ENCODE results near the gene HACD1. TPM values are rescaled to one million over a fixed set of nuclear protein-coding genes. Genes with fewer than 3 reads are reported as not detected.
"Not testable (repeated sequence)": the region's sequence is repeated elsewhere in the genome, so short reads cannot be mapped to it uniquely, and the experiment has no call there.

Gene HACD1
- total RNA-seq, 1 donor from 2014 or later, result 1.1 TPM

GRCh38 chr10:17587321-17587720 is 29.9 kb downstream of the HACD1 start:
- not testable (repeated sequence) for H3K27me3 Mint-ChIP-seq; H3K36me3 Mint-ChIP-seq (ENCODE audit: low read depth); H3K27ac Mint-ChIP-seq; H3K4me3 Mint-ChIP-seq; H3K9me3 Mint-ChIP-seq
- intact Hi-C loops (cut with micrococcal nuclease), result loop anchor here (10.0 kb wide), 1 partner anchor 173 kb away; no protein-coding TSS in a partner anchor
- H3K4me1 Mint-ChIP-seq, result peaks cover 11% of the 10 kb centered on the region
- peak; percentile 48 for DNase-seq

- DNase-seq, result no peak
- Mint-ChIP-seq H3K4me3 (peak overlapping the region; percentile 24), H3K27me3 (peaks cover 6% of the 10 kb centered on the region), H3K27ac (no peak overlapping the region), H3K9me3 (no peaks in the 10 kb centered on the region), H3K4me1 (peaks cover 11% of the 10 kb centered on the region), H3K36me3 (ENCODE audit: low read depth) (no peaks in the 10 kb centered on the region)
- intact Hi-C loops (cut with micrococcal nuclease), result loop anchor here (10.0 kb wide), 1 partner anchor 172 kb away; no protein-coding TSS in a partner anchor
Observed at GRCh38 chr10:17586821-17587234, 30.3 kb downstream of the HACD1 start.

GRCh38 chr10:17585016-17585415 is 32.2 kb downstream of the HACD1 start:
- Mint-ChIP-seq H3K4me1 (peaks cover 11% of the 10 kb centered on the region), H3K36me3 (ENCODE audit: low read depth) (no peaks in the 10 kb centered on the region), H3K9me3 (no peaks in the 10 kb centered on the region), H3K27ac (no peak overlapping the region), H3K4me3 (no peak overlapping the region), H3K27me3 (peaks cover 4% of the 10 kb centered on the region)
- intact Hi-C loops (cut with micrococcal nuclease), result loop anchor here (10.0 kb wide), 1 partner anchor 170 kb away; no protein-coding TSS in a partner anchor
- peak; percentile 38 for DNase-seq

GRCh38 chr10:17580885-17581284 is 36.3 kb downstream of the HACD1 start:
- intact Hi-C loops (cut with micrococcal nuclease), result loop anchor here (10.0 kb wide), 1 partner anchor 166 kb away; no protein-coding TSS in a partner anchor
- Mint-ChIP-seq H3K27me3 (peaks cover 2% of the 10 kb centered on the region), H3K27ac (no peak overlapping the region), H3K36me3 (ENCODE audit: low read depth) (no peaks in the 10 kb centered on the region), H3K9me3 (no peaks in the 10 kb centered on the region), H3K4me1 (no peaks in the 10 kb centered on the region), H3K4me3 (no peak overlapping the region)
- DNase-seq, result peak; percentile 25

GRCh38 chr10:17578603-17579002 is 38.6 kb downstream of the HACD1 start:
- H3K4me3 Mint-ChIP-seq, result no peak overlapping the region
- peak; percentile 8 for DNase-seq
- no peaks in the 10 kb centered on the region for H3K4me1 Mint-ChIP-seq
- peaks cover 2% of the 10 kb centered on the region for H3K27me3 Mint-ChIP-seq
- H3K36me3 Mint-ChIP-seq (ENCODE audit: low read depth), result no peaks in the 10 kb centered on the region
- no peaks in the 10 kb centered on the region for H3K9me3 Mint-ChIP-seq
- no peak overlapping the region for H3K27ac Mint-ChIP-seq
- intact Hi-C loops (cut with micrococcal nuclease), result no loop called here

GRCh38 chr10:17576768-17577167 is 40.4 kb downstream of the HACD1 start:
- no peak for DNase-seq
- Mint-ChIP-seq H3K4me1 (no peaks in the 10 kb centered on the region), H3K36me3 (ENCODE audit: low read depth) (no peaks in the 10 kb centered on the region), H3K27me3 (peaks cover 2% of the 10 kb centered on the region), H3K4me3 (no peak overlapping the region), H3K27ac (no peak overlapping the region), H3K9me3 (no peaks in the 10 kb centered on the region)
- intact Hi-C loops (cut with micrococcal nuclease), result no loop called here

- no peaks in the 10 kb centered on the region for H3K4me1 Mint-ChIP-seq
- no peak overlapping the region for H3K4me3 Mint-ChIP-seq
- intact Hi-C loops (cut with micrococcal nuclease), result no loop called here
- no peak for DNase-seq
- no peaks in the 10 kb centered on the region for H3K36me3 Mint-ChIP-seq (ENCODE audit: low read depth)
- no peaks in the 10 kb centered on the region for H3K9me3 Mint-ChIP-seq
- H3K27ac Mint-ChIP-seq, result no peak overlapping the region
- H3K27me3 Mint-ChIP-seq, result peaks cover 2% of the 10 kb centered on the region
Observed at GRCh38 chr10:17564911-17565310, 52.3 kb downstream of the HACD1 start.

GRCh38 chr10:17563452-17563851 is 53.7 kb downstream of the HACD1 start:
- intact Hi-C loops (cut with micrococcal nuclease), result no loop called here
- no peak for DNase-seq
- Mint-ChIP-seq H3K27me3 (peaks cover 2% of the 10 kb centered on the region), H3K27ac (no peak overlapping the region), H3K9me3 (no peaks in the 10 kb centered on the region), H3K4me1 (no peaks in the 10 kb centered on the region), H3K36me3 (ENCODE audit: low read depth) (no peaks in the 10 kb centered on the region), H3K4me3 (no peak overlapping the region)

- Mint-ChIP-seq H3K36me3 (ENCODE audit: low read depth) (no peaks in the 10 kb centered on the region), H3K4me3 (no peak overlapping the region), H3K4me1 (no peaks in the 10 kb centered on the region), H3K27ac (no peak overlapping the region), H3K27me3 (peaks cover 2% of the 10 kb centered on the region), H3K9me3 (no peaks in the 10 kb centered on the region)
- no peak for DNase-seq
- intact Hi-C loops (cut with micrococcal nuclease), result no loop called here
Observed at GRCh38 chr10:17562614-17563013, 54.6 kb downstream of the HACD1 start.

GRCh38 chr10:17561111-17561510 is 56.1 kb downstream of the HACD1 start:
- Mint-ChIP-seq H3K27ac (no peak overlapping the region), H3K4me1 (no peaks in the 10 kb centered on the region), H3K9me3 (no peaks in the 10 kb centered on the region), H3K27me3 (peaks cover 2% of the 10 kb centered on the region), H3K36me3 (ENCODE audit: low read depth) (no peaks in the 10 kb centered on the region), H3K4me3 (no peak overlapping the region)
- no peak for DNase-seq
- intact Hi-C loops (cut with micrococcal nuclease), result no loop called here

- intact Hi-C loops (cut with micrococcal nuclease), result no loop called here
- no peak for DNase-seq
- Mint-ChIP-seq H3K4me1 (no peaks in the 10 kb centered on the region), H3K27ac (no peak overlapping the region), H3K36me3 (ENCODE audit: low read depth) (no peaks in the 10 kb centered on the region), H3K9me3 (no peaks in the 10 kb centered on the region), H3K27me3 (no peaks in the 10 kb centered on the region), H3K4me3 (no peak overlapping the region)
Observed at GRCh38 chr10:17557459-17557858, 59.7 kb downstream of the HACD1 start.

- H3K27ac Mint-ChIP-seq, result no peak overlapping the region
Observed at GRCh38 chr10:17548770-17549169, 68.4 kb downstream of the HACD1 start.

GRCh38 chr10:17548162-17548561 is 69.0 kb downstream of the HACD1 start:
- H3K4me3 Mint-ChIP-seq, result no peak overlapping the region
- no peak for DNase-seq
- H3K27ac Mint-ChIP-seq, result no peak overlapping the region
- no peaks in the 10 kb centered on the region for H3K9me3 Mint-ChIP-seq
- intact Hi-C loops (cut with micrococcal nuclease), result no loop called here
- no peaks in the 10 kb centered on the region for H3K36me3 Mint-ChIP-seq (ENCODE audit: low read depth)
- no peaks in the 10 kb centered on the region for H3K27me3 Mint-ChIP-seq
- no peaks in the 10 kb centered on the region for H3K4me1 Mint-ChIP-seq

More at GRCh38 chr10:17548770-17549169, 68.4 kb downstream of the HACD1 start:
- no peak for DNase-seq
- Mint-ChIP-seq H3K9me3 (no peaks in the 10 kb centered on the region), H3K36me3 (ENCODE audit: low read depth) (no peaks in the 10 kb centered on the region), H3K4me3 (no peak overlapping the region), H3K27me3 (no peaks in the 10 kb centered on the region), H3K4me1 (no peaks in the 10 kb centered on the region)
- intact Hi-C loops (cut with micrococcal nuclease), result no loop called here

- Mint-ChIP-seq H3K4me3 (no peak overlapping the region), H3K9me3 (no peaks in the 10 kb centered on the region), H3K27me3 (no peaks in the 10 kb centered on the region), H3K27ac (no peak overlapping the region), H3K36me3 (ENCODE audit: low read depth) (no peaks in the 10 kb centered on the region), H3K4me1 (no peaks in the 10 kb centered on the region)
- no peak for DNase-seq
- intact Hi-C loops (cut with micrococcal nuclease), result no loop called here
Observed at GRCh38 chr10:17547060-17547459, 70.1 kb downstream of the HACD1 start.

- intact Hi-C loops (cut with micrococcal nuclease), result no loop called here
- no peaks in the 10 kb centered on the region for H3K9me3 Mint-ChIP-seq
- no peaks in the 10 kb centered on the region for H3K4me1 Mint-ChIP-seq
- H3K27me3 Mint-ChIP-seq, result peaks cover 1% of the 10 kb centered on the region
- H3K4me3 Mint-ChIP-seq, result no peak overlapping the region
- no peak for DNase-seq
- no peak overlapping the region for H3K27ac Mint-ChIP-seq
- no peaks in the 10 kb centered on the region for H3K36me3 Mint-ChIP-seq (ENCODE audit: low read depth)
Observed at GRCh38 chr10:17544465-17544864, 72.7 kb downstream of the HACD1 start.

Measured in activated CD4-positive, alpha-beta T cell treated with anti-CD3 and anti-CD28 coated beads, Interleukin-2, amount 10 ng/mL, durations not matched to agents 24 days and 14 days (primary cell).